HL-60 (cell line): ENCODE results near the gene TBX10.

Experiments used
- DNase-seq, 2 experiments: peaks; one replicate each; pipeline ENCODE4 v3.0.0-alpha.2; 2010 to 2020; ENCODE audit warnings: low read depth in 1 of 2, low spot score in 1 of 2
- H3K27ac ChIP-seq: fragments of 250-450 bp; sonication (Bioruptor Pico); replicated peaks from 2 replicates; pipeline ENCODE4 v1.5.1; 2020; ENCODE audit warnings: mild to moderate bottlenecking, moderate library complexity
- H3K27me3 ChIP-seq: fragments of 250-450 bp; sonication (Bioruptor Pico); 2 replicates; pipeline ENCODE4 v1.5.1; 2021; ENCODE audit warnings: mild to moderate bottlenecking, moderate library complexity; ENCODE audit not compliant: insufficient read depth, poor library complexity, severe bottlenecking
- H3K4me3 ChIP-seq: replicated peaks from 2 replicates; pipeline ENCODE4 v1.5.1; 2011; ENCODE audit warnings: mild to moderate bottlenecking, control low read depth, low read length; ENCODE audit not compliant: insufficient read depth
- CTCF ChIP-seq: IDR thresholded peaks from one replicate; pipeline ENCODE4 v1.5.1; 2011; ENCODE audit warnings: low read length, control low read depth, inconsistent platforms; ENCODE audit not compliant: insufficient read depth
- GABPA ChIP-seq: IDR thresholded peaks from 2 replicates; pipeline ENCODE4 v1.6.1; 2012; ENCODE audit warnings: low read depth
- POLR2AphosphoS5 ChIP-seq: IDR thresholded peaks from 2 replicates; pipeline ENCODE4 v1.6.1; 2012; ENCODE audit warnings: low read depth
- REST ChIP-seq: IDR thresholded peaks from 2 replicates; pipeline ENCODE4 v1.6.1; 2012; ENCODE audit warnings: low read depth; ENCODE audit not compliant: insufficient replicate concordance
- SPI1 ChIP-seq: IDR thresholded peaks from 2 replicates; pipeline ENCODE4 v1.6.1; 2012; ENCODE audit warnings: low read depth, mild to moderate bottlenecking, borderline replicate concordance

The TBX10 gene

DNA sequence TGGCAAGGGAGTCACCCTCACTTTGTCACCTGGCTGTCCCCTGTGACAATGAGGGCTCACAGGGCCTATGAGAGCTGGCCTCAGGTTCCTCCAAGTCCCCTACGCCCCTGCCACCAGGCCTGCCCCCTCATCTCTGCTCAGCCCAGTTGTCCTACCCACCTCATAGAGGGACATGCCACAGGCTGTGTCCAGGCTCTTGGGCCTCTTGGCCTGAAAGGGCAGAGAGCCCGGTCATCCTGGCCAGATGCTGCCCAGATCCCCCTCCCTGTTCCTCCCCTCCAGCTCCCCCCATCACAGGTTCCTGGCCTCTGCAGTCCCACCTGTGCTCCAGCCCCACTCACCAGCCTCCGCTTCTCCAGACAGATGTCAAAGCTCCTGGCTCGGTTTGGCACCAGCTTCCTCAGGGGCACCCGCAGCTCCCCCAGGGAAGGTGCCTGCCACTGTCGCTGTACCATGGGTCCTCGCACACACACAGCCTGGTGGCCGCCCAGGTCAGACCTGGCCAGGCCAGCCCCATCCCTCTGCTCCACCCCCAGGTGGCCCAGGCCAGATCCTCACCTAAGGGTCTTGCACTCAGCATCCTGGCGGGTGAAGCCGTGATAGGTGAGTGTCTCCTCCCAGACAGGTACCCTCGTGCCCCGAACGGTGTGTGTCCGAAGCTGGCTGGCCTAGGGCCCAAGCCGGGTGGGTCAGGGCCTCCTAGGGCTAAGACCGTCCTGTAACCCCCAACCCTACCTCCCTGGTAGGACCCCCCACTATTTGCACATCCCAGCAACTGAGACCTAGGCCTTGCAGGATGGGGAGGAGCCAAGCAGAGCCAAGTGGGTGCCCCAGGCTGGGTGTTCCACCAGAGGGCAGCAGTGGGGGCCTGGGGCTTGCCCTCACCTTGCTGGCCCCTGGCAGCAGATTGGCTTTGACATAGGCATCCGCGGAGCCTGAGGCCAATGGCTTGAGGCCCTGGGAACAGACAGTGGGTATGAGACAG lies 24.5 kb downstream of the TBX10 start:
- H3K27me3 ChIP-seq: no peaks in the 10 kb centered on the region
- peak; percentile 26 to 66 for DNase-seq
- TF ChIP-seq GABPA (no peak), CTCF (peak; percentile 73)
- H3K4me3 ChIP-seq: no peak overlapping the region
- H3K27ac ChIP-seq: peak overlapping the region; percentile 85

DNA sequence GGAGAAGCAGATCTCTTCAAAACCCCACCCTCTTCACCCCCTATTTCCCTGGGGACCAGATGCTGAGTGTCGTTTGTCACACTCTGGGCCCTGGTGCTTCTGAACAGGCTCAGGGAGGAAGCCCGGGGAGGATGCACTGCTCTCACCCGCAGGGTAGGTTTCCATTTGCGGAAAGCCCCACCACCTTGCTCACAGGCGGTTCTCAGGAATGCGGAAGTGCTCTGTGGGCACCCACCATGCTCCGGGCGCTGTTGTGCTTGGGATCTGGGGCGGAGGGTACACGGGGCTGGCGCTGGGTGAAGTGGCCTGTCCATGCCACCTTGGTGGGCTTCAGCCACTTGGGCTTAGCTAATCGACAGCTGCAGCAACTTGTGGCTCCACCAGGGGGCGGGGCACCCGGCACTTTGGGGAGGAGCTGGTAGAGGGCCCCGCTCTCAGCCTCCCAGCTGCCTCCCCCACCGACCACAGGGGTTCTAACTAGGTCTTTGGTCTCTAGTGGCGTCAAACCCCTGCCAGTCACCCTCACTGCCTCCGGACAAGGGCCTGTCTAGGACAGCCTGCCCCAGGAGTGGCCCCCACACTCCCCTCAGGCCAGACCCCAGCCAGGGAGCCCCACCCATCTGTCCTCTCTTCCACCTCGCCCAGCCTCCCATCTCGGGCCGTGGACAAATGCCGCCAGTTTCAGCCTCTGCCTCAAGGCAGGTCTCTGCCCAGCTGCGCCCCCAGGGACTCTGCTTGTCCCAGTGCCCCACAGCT lies 25.4 kb downstream of the TBX10 start:
- TF ChIP-seq CTCF (no peak), POLR2AphosphoS5 (peak; percentile 94), GABPA (no peak), SPI1 (peak; percentile 98), REST (peak; percentile 58)
- H3K27ac ChIP-seq: peak overlapping the region; percentile 85
- DNase-seq: peak; percentile 72 to 93

GRCh38 chr11:67613313-67613959 lies 26.1 kb downstream of the TBX10 start:
- no peak for DNase-seq
- TF ChIP-seq GABPA (no peak), POLR2AphosphoS5 (no peak), SPI1 (no peak), CTCF (no peak), REST (no peak)
- H3K27ac ChIP-seq: peak overlapping the region; percentile 85
- H3K4me3 ChIP-seq: no peak overlapping the region
- H3K27me3 ChIP-seq: no peaks in the 10 kb centered on the region

More for the DNA sequence above, 25.4 kb downstream of the TBX10 start:
- Histone ChIP-seq H3K4me3 (peak overlapping the region; percentile 27), H3K27me3 (no peaks in the 10 kb centered on the region)
